Measurements from ENCODE around the gene HNMT. TPM values are rescaled to one million over a fixed set of nuclear protein-coding genes. Genes with fewer than 3 reads are reported as not detected.

HNMT gene
- total RNA-seq, 1 donor from 2014 or later: not detected

DNA sequence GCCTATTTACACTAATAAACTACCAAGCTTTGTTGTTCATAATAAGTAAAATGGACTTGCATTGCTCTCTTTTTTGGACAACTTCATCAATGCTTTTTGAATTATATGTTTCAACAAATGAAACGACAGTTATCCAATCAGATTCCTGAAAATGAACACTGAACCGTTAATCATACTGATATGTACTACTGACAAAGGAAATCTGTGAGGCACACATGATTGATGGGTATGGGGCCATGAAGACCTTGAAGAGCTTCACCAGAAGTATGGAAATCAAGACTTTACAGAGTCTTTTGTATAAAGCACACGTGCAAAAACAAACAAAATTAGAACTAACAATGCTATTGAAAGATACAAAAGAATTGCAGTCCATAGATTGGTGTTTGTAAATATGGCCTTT is 51.2 kb downstream of the HNMT start:
- DNase-seq: no peak
- ChIA-PET POLR2A (no interaction called here), CTCF (no interaction called here)
- H3K9me3 Mint-ChIP-seq: no peaks in the 10 kb centered on the region
- ATAC-seq (ENCODE audit: low read depth): no peak
- no peak overlapping the region for H3K27ac Mint-ChIP-seq
- H3K4me1 Mint-ChIP-seq: no peaks in the 10 kb centered on the region
- TF ChIP-seq, protein P1, sequence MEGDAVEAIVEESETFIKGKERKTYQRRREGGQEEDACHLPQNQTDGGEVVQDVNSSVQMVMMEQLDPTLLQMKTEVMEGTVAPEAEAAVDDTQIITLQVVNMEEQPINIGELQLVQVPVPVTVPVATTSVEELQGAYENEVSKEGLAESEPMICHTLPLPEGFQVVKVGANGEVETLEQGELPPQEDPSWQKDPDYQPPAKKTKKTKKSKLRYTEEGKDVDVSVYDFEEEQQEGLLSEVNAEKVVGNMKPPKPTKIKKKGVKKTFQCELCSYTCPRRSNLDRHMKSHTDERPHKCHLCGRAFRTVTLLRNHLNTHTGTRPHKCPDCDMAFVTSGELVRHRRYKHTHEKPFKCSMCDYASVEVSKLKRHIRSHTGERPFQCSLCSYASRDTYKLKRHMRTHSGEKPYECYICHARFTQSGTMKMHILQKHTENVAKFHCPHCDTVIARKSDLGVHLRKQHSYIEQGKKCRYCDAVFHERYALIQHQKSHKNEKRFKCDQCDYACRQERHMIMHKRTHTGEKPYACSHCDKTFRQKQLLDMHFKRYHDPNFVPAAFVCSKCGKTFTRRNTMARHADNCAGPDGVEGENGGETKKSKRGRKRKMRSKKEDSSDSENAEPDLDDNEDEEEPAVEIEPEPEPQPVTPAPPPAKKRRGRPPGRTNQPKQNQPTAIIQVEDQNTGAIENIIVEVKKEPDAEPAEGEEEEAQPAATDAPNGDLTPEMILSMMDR (IDR thresholded peaks at IDR 0.05): no peak
- H3K4me3 Mint-ChIP-seq: no peak overlapping the region
- intact Hi-C loops (cut with micrococcal nuclease): no loop called here
- no peaks in the 10 kb centered on the region for H3K36me3 Mint-ChIP-seq (ENCODE audit: low read depth)
- no peaks in the 10 kb centered on the region for H3K27me3 Mint-ChIP-seq

DNA sequence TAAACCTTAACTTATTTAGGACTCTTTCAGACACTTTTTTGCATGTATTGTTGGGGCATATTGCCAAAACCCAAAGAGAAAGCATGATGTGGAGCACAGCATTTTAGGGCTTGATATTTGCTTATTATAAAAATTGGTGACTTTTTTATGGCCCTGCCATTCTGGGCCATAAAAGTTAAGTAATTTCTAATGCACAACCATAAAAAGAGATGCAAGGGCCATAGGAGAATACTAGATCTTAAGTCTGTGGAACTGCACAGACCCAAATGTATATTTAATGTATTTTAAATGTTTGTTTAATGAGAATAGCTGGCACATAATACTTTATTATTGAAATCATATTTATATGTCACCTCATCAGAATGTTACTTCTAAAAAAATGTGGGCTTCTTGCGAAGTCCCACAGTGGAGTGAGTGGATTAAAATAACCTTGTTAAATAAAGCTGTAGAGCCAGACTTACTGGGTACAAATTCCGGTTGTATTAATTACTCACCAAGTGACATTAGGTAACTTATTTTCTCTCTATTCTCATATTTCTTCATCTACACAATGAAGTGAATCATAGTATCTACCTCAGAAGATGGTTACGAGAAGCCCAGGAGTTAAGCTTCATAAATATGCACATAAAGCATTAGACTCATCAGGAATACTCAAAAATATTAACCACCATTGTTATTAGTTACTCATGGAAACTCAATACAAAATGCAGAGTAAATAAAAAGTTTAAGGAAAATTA is 52.2 kb downstream of the HNMT start:
- TF ChIP-seq, protein P1 (IDR thresholded peaks at IDR 0.05): no peak
- H3K36me3 Mint-ChIP-seq (ENCODE audit: low read depth): no peaks in the 10 kb centered on the region
- POLR2A ChIA-PET: no interaction called here
- H3K4me1 Mint-ChIP-seq: no peaks in the 10 kb centered on the region
- H3K27me3 Mint-ChIP-seq: no peaks in the 10 kb centered on the region
- H3K9me3 Mint-ChIP-seq: no peaks in the 10 kb centered on the region
- intact Hi-C loops (cut with micrococcal nuclease): no loop called here
- no peak for DNase-seq
- H3K27ac Mint-ChIP-seq: no peak overlapping the region
- ATAC-seq (ENCODE audit: low read depth): no peak
- H3K4me3 Mint-ChIP-seq: no peak overlapping the region
- CTCF ChIA-PET: no interaction called here

- no peaks in the 10 kb centered on the region for H3K9me3 Mint-ChIP-seq
- DNase-seq (no peak), ATAC-seq (ENCODE audit: low read depth) (no peak)
- ChIA-PET POLR2A (no interaction called here), CTCF (no interaction called here)
- no peak overlapping the region for H3K27ac Mint-ChIP-seq
- H3K4me3 Mint-ChIP-seq: no peak overlapping the region
- H3K27me3 Mint-ChIP-seq: no peaks in the 10 kb centered on the region
- H3K36me3 Mint-ChIP-seq (ENCODE audit: low read depth): no peaks in the 10 kb centered on the region
- H3K4me1 Mint-ChIP-seq: no peaks in the 10 kb centered on the region
- TF ChIP-seq, protein P1 (IDR thresholded peaks at IDR 0.05): no peak
- intact Hi-C loops (cut with micrococcal nuclease): no loop called here
Observed at GRCh38 chr2:138017824-138018223, 53.6 kb downstream of the HNMT start.

DNA sequence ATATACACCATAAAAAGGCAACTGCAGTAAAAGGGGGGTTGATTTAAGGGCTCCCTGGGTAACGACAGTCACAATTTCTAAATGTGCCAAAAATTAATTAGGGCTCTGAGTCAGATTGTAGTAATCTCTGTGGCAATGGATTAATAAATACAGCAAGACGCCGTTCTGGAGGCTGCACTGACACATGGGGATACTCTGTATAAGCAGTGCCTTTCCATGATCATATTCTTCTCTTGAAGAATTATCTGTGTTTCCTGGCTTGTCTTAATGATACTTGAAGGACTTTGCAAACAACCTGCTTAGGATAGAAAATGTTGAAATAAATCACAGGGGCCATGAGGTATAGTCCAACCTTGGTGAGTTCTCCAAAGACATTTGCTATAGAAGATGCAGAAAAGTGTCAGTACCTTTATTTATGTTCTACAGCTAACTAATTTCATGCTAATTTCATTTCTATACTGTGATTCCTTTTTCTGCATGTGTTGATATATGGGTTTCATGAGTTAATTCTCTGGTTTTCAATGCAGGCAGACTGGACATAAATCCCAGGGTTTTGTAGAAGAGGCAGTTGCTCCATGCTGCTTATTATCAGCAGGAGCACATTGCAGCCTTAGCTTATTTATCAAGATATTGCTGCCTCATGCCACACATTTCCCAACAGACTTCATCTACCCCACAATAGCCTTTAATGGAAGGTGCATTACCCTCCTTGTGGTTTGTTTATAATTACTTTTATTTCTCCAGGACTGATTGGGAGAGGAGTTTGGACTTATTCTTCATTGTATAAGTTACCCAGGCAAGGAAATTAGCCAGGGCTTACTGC is 54.8 kb downstream of the HNMT start:
- H3K27me3 Mint-ChIP-seq: no peaks in the 10 kb centered on the region
- DNase-seq (no peak), ATAC-seq (ENCODE audit: low read depth) (no peak)
- H3K9me3 Mint-ChIP-seq: no peaks in the 10 kb centered on the region
- CTCF ChIA-PET: no interaction called here
- H3K4me1 Mint-ChIP-seq: no peaks in the 10 kb centered on the region
- intact Hi-C loops (cut with micrococcal nuclease): no loop called here
- H3K4me3 Mint-ChIP-seq: no peak overlapping the region
- no peak overlapping the region for H3K27ac Mint-ChIP-seq
- TF ChIP-seq, protein P1 (IDR thresholded peaks at IDR 0.05): no peak
- POLR2A ChIA-PET: no interaction called here
- H3K36me3 Mint-ChIP-seq (ENCODE audit: low read depth): no peaks in the 10 kb centered on the region

GRCh38 chr2:138020432-138020831 is 56.2 kb downstream of the HNMT start:
- CTCF ChIA-PET: no interaction called here
- Mint-ChIP-seq H3K4me1 (no peaks in the 10 kb centered on the region), H3K9me3 (no peaks in the 10 kb centered on the region), H3K4me3 (no peak overlapping the region), H3K27me3 (no peaks in the 10 kb centered on the region), H3K27ac (no peak overlapping the region), H3K36me3 (ENCODE audit: low read depth) (no peaks in the 10 kb centered on the region)
- intact Hi-C loops (cut with micrococcal nuclease): no loop called here
- DNase-seq (no peak), ATAC-seq (ENCODE audit: low read depth) (no peak)
- TF ChIP-seq, protein P1 (IDR thresholded peaks at IDR 0.05): no peak
- POLR2A ChIA-PET: no interaction called here

Measured in activated B cell treated with CpG ODN at 0.5 μM for 24 hours (primary cell).